ENCODE data around the gene ATP9B. TPM values are rescaled to one million over a fixed set of nuclear protein-coding genes. Genes with fewer than 3 reads are reported as not detected.

Gene ATP9B
- total and polyA plus RNA-seq, 2 donors from 2014 or later = 10.0 to 48.2 TPM

- Histone ChIP-seq H3K9ac (ENCODE audit: low read length in 3 of 3) (no peak overlapping the region), H3K4me3 (ENCODE audit: low read length in 3 of 3) (no peak overlapping the region), H3K4me1 (ENCODE audit: control insufficient read depth in 2 of 3, insufficient read depth in 2 of 3, low read depth in 1 of 3, low read length in 3 of 3) (no peaks in the 10 kb centered on the region), H3K9me3 (ENCODE audit: control insufficient read depth in 2 of 3, insufficient read depth in 1 of 3, low read length in 3 of 3) (no peaks in the 10 kb centered on the region), H3K36me3 (ENCODE audit: control insufficient read depth in 2 of 3, insufficient read depth in 3 of 3, low read length in 3 of 3) (peaks cover 0 to 10% (median 2%) of the 10 kb centered on the region in 3 donors), H3K27me3 (ENCODE audit: control insufficient read depth, insufficient read depth, low read length) (no peaks in the 10 kb centered on the region), H3K27ac (ENCODE audit: low read depth in 2 of 2, low read length in 2 of 2) (no peak overlapping the region)
- DNase-seq = peak; percentile 86 to 91 (median 89)
- no peak for FAIRE-seq
- intact Hi-C loops (cut with DNase I) = no loop called here
- peak; percentile 97 for TF ChIP-seq CTCF (IDR thresholded peaks at IDR 0.05; ENCODE audit: borderline replicate concordance, extremely low read depth, insufficient read depth)
Observed at GRCh38 chr18:79378536-79379250, 309.5 kb downstream of the ATP9B start.

- Histone ChIP-seq H3K4me3 (ENCODE audit: low read length in 3 of 3) (no peak overlapping the region), H3K9ac (ENCODE audit: low read length in 3 of 3) (no peak overlapping the region), H3K4me1 (ENCODE audit: control insufficient read depth in 2 of 3, insufficient read depth in 2 of 3, low read depth in 1 of 3, low read length in 3 of 3) (no peaks in the 10 kb centered on the region), H3K9me3 (ENCODE audit: control insufficient read depth in 2 of 3, insufficient read depth in 1 of 3, low read length in 3 of 3) (no peaks in the 10 kb centered on the region), H3K36me3 (ENCODE audit: control insufficient read depth in 2 of 3, insufficient read depth in 3 of 3, low read length in 3 of 3) (peaks cover 0 to 10% (median 2%) of the 10 kb centered on the region in 3 donors), H3K27me3 (ENCODE audit: control insufficient read depth, insufficient read depth, low read length) (no peaks in the 10 kb centered on the region), H3K27ac (ENCODE audit: low read depth in 2 of 2, low read length in 2 of 2) (no peak overlapping the region)
- DNase-seq (peak in 1 of 5 donors; percentile 36), FAIRE-seq (no peak)
- intact Hi-C loops (cut with DNase I) = no loop called here
- TF ChIP-seq CTCF (IDR thresholded peaks at IDR 0.05; ENCODE audit: borderline replicate concordance, extremely low read depth, insufficient read depth) = no peak
Observed at GRCh38 chr18:79379251-79379905, 310.2 kb downstream of the ATP9B start.

GRCh38 chr18:79379931-79380815 is 311.0 kb downstream of the ATP9B start:
- no peak for TF ChIP-seq CTCF (IDR thresholded peaks at IDR 0.05; ENCODE audit: borderline replicate concordance, extremely low read depth, insufficient read depth)
- FAIRE-seq = no peak

More at GRCh38 chr18:79379931-79380815, 311.0 kb downstream of the ATP9B start:
- no peak overlapping the region for H3K27ac ChIP-seq (ENCODE audit: low read depth in 2 of 2, low read length in 2 of 2)
- H3K27me3 ChIP-seq (ENCODE audit: control insufficient read depth, insufficient read depth, low read length) = no peaks in the 10 kb centered on the region
- intact Hi-C loops (cut with DNase I) = loop anchor here (2.0 to 5.0 kb wide), 2 partner anchors 149 to 262 kb away; no protein-coding TSS in a partner anchor
- no peak overlapping the region for H3K9ac ChIP-seq (ENCODE audit: low read length in 3 of 3)
- no peaks in the 10 kb centered on the region for H3K9me3 ChIP-seq (ENCODE audit: control insufficient read depth in 2 of 3, insufficient read depth in 1 of 3, low read length in 3 of 3)
- H3K4me1 ChIP-seq (ENCODE audit: control insufficient read depth in 2 of 3, insufficient read depth in 2 of 3, low read depth in 1 of 3, low read length in 3 of 3) = no peaks in the 10 kb centered on the region
- H3K36me3 ChIP-seq (ENCODE audit: control insufficient read depth in 2 of 3, insufficient read depth in 3 of 3, low read length in 3 of 3) = peaks cover 0 to 4% (median 0%) of the 10 kb centered on the region in 3 donors
- H3K4me3 ChIP-seq (ENCODE audit: low read length in 3 of 3) = no peak overlapping the region
- DNase-seq = peak in 2 of 5 donors; percentile 61 to 80
